CD4-positive, alpha-beta T cell (primary cell): ENCODE measurements around the gene NRXN3. TPM values are rescaled to one million over a fixed set of nuclear protein-coding genes. Genes with fewer than 3 reads are reported as not detected.

Source experiments
- ATAC-seq: fragments of 200-7000 bp; cut with Tn5 transposase; one replicate; pipeline ENCODE4 v1.10.0; 2022; ENCODE audit warnings: mild to moderate bottlenecking; ENCODE audit not compliant: poor library complexity
- CTCF ChIA-PET: fragments of 350-600 bp; sonication (Branson Sonifier 250); formaldehyde crosslinking; loops from one replicate; lab custom pipeline; 2021; ENCODE audit warnings: antibody characterized with exemption, inconsistent platforms; lab: Charles Lee
- POLR2A ChIA-PET: fragments of 350-600 bp; sonication (Branson Sonifier 250); formaldehyde crosslinking; loops from one replicate; lab custom pipeline; 2021; ENCODE audit warnings: antibody characterized with exemption, inconsistent platforms; lab: Charles Lee
- DNase-seq, 14 experiments: peaks; one replicate each; pipeline ENCODE4 v3.0.0-alpha.2; 2013 to 2020; ENCODE audit warnings: mixed read lengths in 2 of 14
- H3K27ac ChIP-seq, 2 donors: one replicate each; pipeline versions ENCODE4 v1.5.1 to v1.7.0; 2013; ENCODE audit warnings: low read length in 2 of 2, low read depth in 1 of 2, mild to moderate bottlenecking in 1 of 2
- H3K27me3 ChIP-seq, 2 experiments: 1 replicate in 1 of 2; 2 replicates in 1 of 2; pipeline versions ENCODE4 v1.6.1 to v1.7.0; 2013; ENCODE audit warnings: low read length in 2 of 2, control low read depth in 1 of 2, mild to moderate bottlenecking in 1 of 2, moderate library complexity in 1 of 2; ENCODE audit not compliant: insufficient read depth in 2 of 2, control insufficient read depth in 1 of 2
- H3K36me3 ChIP-seq: one replicate; pipeline ENCODE4 v1.6.1; 2013; ENCODE audit warnings: low read length, control low read depth; ENCODE audit not compliant: insufficient read depth
- H3K4me1 ChIP-seq: one replicate; pipeline ENCODE4 v1.6.1; 2013; ENCODE audit warnings: low read length, control low read depth; ENCODE audit not compliant: insufficient read depth
- H3K4me3 ChIP-seq: one replicate; pipeline ENCODE4 v1.5.1; 2013; ENCODE audit warnings: mild to moderate bottlenecking, low read length, moderate library complexity
- H3K9me3 ChIP-seq, 2 experiments: 1 replicate in 1 of 2; 2 replicates in 1 of 2; pipeline versions ENCODE4 v1.6.1 to v1.7.0; 2013; ENCODE audit warnings: low read length in 2 of 2, mild to moderate bottlenecking in 2 of 2, control low read depth in 1 of 2, moderate library complexity in 1 of 2; ENCODE audit not compliant: control insufficient read depth in 1 of 2, insufficient read depth in 1 of 2
- H3K27ac Mint-ChIP-seq: one replicate; pipeline ENCODE4 v1.8.0; 2020; ENCODE audit warnings: mixed read lengths
- H3K27me3 Mint-ChIP-seq: one replicate; pipeline ENCODE4 v1.8.0; 2021; ENCODE audit warnings: mixed read lengths
- H3K36me3 Mint-ChIP-seq: one replicate; pipeline ENCODE4 v1.8.0; 2021; ENCODE audit warnings: low read depth, mixed read lengths
- H3K4me1 Mint-ChIP-seq: one replicate; pipeline ENCODE4 v1.8.0; 2021; ENCODE audit warnings: low read depth, mixed read lengths
- H3K4me3 Mint-ChIP-seq: one replicate; pipeline ENCODE4 v1.8.0; 2020; ENCODE audit warnings: mild to moderate bottlenecking, mixed read lengths
- H3K9me3 Mint-ChIP-seq: one replicate; pipeline ENCODE4 v1.8.0; 2020; ENCODE audit warnings: mixed read lengths
- intact Hi-C, 2 experiments: fragments of 100-400 bp; cut with DNase I in 1 of 2; cut with micrococcal nuclease in 1 of 2; formaldehyde crosslinking; loops; one replicate each; pipeline versions ENCODE4 v1.15.1 to v1.9.0; 2023 to 2025; cut with DNase I, micrococcal nuclease
- total RNA-seq, 174 experiments: library from RNA in 2 of 174; stranded (reverse) in 2 of 174; gene quantifications; one replicate each; pipeline ENCODE4 v1.2.3 and lab custom pipeline; 2021 to 2026
- TF ChIP-seq, protein P1 (sequence below): fragments of 200-600 bp; IDR thresholded peaks from one replicate; pipeline ENCODE4 v1.8.0; 2022; ENCODE audit warnings: antibody characterized with exemption, mild to moderate bottlenecking

The NRXN3 gene
- total RNA-seq, 2 experiments from 2014 or later, result not detected

DNA sequence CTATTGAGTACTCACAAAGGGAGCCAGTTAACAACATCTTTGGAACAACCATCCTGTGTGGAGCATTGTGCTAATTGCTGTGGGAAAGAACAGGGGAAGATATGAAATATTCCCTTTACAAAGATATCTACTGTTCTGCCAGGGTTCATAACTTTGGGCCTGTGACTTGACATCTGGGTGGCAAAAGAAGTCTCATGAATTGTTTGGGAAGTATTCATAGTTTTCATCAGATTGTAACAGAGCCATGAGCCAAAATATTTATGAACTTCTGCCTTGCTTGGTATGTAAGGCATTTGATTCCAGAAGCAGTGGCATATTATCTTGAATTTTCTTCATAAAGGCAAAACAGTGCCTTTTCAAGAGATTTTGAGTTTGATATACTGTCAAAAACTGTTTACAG lies 1224.9 kb downstream of the NRXN3 start:
- no peaks in the 10 kb centered on the region for H3K36me3 ChIP-seq
- no peaks in the 10 kb centered on the region for H3K27me3 ChIP-seq
- H3K4me3 ChIP-seq, result no peak overlapping the region
- no peaks in the 10 kb centered on the region for H3K9me3 ChIP-seq
- H3K4me1 ChIP-seq, result no peaks in the 10 kb centered on the region
- POLR2A ChIA-PET, result no interaction called here
- intact Hi-C loops, result no loop called here
- no peak for DNase-seq
- no peak overlapping the region for H3K4me3 Mint-ChIP-seq
- CTCF ChIA-PET, result no interaction called here
- no peak overlapping the region for H3K27ac Mint-ChIP-seq
- H3K27me3 Mint-ChIP-seq, result no peaks in the 10 kb centered on the region
- ATAC-seq, result no peak
- peaks cover 2% of the 10 kb centered on the region for H3K9me3 Mint-ChIP-seq
- no peak overlapping the region for H3K27ac ChIP-seq
- H3K4me1 Mint-ChIP-seq, result no peaks in the 10 kb centered on the region
- TF ChIP-seq, protein P1, sequence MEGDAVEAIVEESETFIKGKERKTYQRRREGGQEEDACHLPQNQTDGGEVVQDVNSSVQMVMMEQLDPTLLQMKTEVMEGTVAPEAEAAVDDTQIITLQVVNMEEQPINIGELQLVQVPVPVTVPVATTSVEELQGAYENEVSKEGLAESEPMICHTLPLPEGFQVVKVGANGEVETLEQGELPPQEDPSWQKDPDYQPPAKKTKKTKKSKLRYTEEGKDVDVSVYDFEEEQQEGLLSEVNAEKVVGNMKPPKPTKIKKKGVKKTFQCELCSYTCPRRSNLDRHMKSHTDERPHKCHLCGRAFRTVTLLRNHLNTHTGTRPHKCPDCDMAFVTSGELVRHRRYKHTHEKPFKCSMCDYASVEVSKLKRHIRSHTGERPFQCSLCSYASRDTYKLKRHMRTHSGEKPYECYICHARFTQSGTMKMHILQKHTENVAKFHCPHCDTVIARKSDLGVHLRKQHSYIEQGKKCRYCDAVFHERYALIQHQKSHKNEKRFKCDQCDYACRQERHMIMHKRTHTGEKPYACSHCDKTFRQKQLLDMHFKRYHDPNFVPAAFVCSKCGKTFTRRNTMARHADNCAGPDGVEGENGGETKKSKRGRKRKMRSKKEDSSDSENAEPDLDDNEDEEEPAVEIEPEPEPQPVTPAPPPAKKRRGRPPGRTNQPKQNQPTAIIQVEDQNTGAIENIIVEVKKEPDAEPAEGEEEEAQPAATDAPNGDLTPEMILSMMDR, result no peak
- no peaks in the 10 kb centered on the region for H3K36me3 Mint-ChIP-seq

DNA sequence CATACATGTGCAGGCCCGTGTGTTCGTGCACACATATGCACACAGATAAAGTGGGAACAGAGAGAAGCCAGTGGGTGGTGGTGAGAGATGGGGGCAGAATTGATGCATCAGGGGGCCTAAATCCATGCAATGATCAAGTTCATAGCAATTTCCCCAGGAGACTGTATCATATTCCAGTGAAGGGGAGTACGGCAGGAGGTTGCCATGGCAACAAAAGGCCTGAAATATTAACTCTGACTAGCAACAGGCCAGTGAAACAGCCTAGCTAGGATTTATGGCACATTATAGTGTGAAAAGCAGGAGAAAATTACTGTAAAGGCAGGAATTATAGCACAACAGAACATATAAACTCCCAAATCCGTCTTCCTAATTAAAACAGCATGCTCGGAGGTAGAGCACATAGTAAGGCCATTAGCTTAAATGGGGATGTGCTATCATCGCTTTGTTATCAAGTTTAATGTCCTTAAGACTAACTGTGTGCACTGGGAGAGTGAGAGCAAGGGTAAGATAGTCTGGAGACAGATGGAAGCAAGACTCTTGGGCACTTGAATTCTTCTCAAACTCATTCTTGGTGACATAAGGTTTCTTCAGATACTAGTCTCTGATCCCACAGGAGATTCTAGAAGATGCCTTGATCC lies 1234.8 kb downstream of the NRXN3 start:
- H3K4me1 Mint-ChIP-seq, result no peaks in the 10 kb centered on the region
- TF ChIP-seq, protein P1, result no peak

DNA sequence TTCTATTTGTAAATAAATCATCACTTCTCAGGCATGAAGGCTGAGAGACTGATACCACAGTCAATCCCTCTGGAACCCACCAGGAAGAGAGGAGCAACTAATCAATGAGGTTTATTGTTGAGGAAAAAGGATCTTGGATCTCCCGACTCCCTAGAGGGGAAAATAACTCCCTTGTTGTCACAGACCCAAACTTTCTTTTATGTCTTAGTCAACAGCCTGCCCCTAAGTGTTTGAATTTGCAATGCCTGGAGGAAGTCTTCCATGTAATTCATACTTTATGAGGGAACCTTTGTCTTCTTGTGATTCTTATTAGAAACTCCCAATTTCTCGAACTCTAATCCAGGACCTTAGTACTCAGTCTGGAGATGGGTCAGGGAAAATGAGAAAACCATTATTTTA lies 1235.3 kb downstream of the NRXN3 start:
- no peak for ATAC-seq
- Histone ChIP-seq H3K27ac (no peak overlapping the region), H3K9me3 (no peaks in the 10 kb centered on the region), H3K27me3 (no peaks in the 10 kb centered on the region), H3K4me1 (no peaks in the 10 kb centered on the region), H3K4me3 (no peak overlapping the region), H3K36me3 (no peaks in the 10 kb centered on the region)
- no peak overlapping the region for H3K4me3 Mint-ChIP-seq
- no peaks in the 10 kb centered on the region for H3K36me3 Mint-ChIP-seq
- no peak overlapping the region for H3K27ac Mint-ChIP-seq
- peaks cover 2% of the 10 kb centered on the region for H3K9me3 Mint-ChIP-seq
- intact Hi-C loops, result no loop called here
- CTCF ChIA-PET, result no interaction called here
- H3K27me3 Mint-ChIP-seq, result no peaks in the 10 kb centered on the region
- no peaks in the 10 kb centered on the region for H3K4me1 Mint-ChIP-seq
- POLR2A ChIA-PET, result no interaction called here
- DNase-seq, result no peak
- TF ChIP-seq, protein P1, result no peak

More for the DNA sequence above, 1234.8 kb downstream of the NRXN3 start:
- ChIA-PET CTCF (no interaction called here), POLR2A (no interaction called here)
- ATAC-seq, result no peak
- no peak overlapping the region for H3K4me3 ChIP-seq
- intact Hi-C loops, result no loop called here
- Mint-ChIP-seq H3K27me3 (no peaks in the 10 kb centered on the region), H3K36me3 (no peaks in the 10 kb centered on the region), H3K9me3 (peaks cover 2% of the 10 kb centered on the region), H3K27ac (no peak overlapping the region), H3K4me3 (no peak overlapping the region)
- no peaks in the 10 kb centered on the region for H3K27me3 ChIP-seq
- no peak overlapping the region for H3K27ac ChIP-seq
- DNase-seq, result no peak
- H3K4me1 ChIP-seq, result no peaks in the 10 kb centered on the region
- H3K9me3 ChIP-seq, result no peaks in the 10 kb centered on the region
- no peaks in the 10 kb centered on the region for H3K36me3 ChIP-seq
